HCT116 (cell line): ENCODE data around the gene RASGRF1. TPM values are rescaled to one million over a fixed set of nuclear protein-coding genes. Genes with fewer than 3 reads are reported as not detected.

Source experiments
- ATAC-seq: fragments of 200-7000 bp; cut with Tn5 transposase; 2 replicates; pipeline ENCODE4 v1.9.1; 2020; ENCODE audit warnings: mild to moderate bottlenecking, moderate library complexity
- BruUV-seq: library from RNA; stranded (reverse); fragments of 400-500 nt; replicated peaks from 2 replicates; lab custom pipeline; 2021; lab: Mats Ljungman, UMichigan
- CTCF ChIA-PET: fragments of 300-600 bp; sonication (Branson Sonifier 250); formaldehyde crosslinking; loops from one replicate; lab custom pipeline; 2021; ENCODE audit warnings: antibody characterized with exemption; lab: Charles Lee
- POLR2A ChIA-PET: fragments of 300-600, 350-600 bp; sonication (Branson Sonifier 250); formaldehyde crosslinking; loops from one replicate; lab custom pipeline; 2021; ENCODE audit warnings: antibody characterized with exemption; lab: Charles Lee
- RAD21 ChIA-PET, 2 experiments: fragments of 300-600 bp; sonication (Branson Sonifier 250); formaldehyde crosslinking; loops; one replicate each; lab custom pipeline; 2023; ENCODE audit warnings: low total read pairs in 2 of 2; ENCODE audit not compliant: uncharacterized antibody in 2 of 2, unreplicated experiment in 2 of 2, low non-redundant PET in 1 of 2; lab: Charles Lee
- DNase-seq: peaks from one replicate; pipeline ENCODE4 v3.0.0-alpha.2; 2010; ENCODE audit warnings: low read depth, low spot score
- H2AFZ ChIP-seq: fragments of 200-600 bp; shearing (Covaris generic), sonication (generic); 2 replicates; pipeline ENCODE4 v1.6.1; 2017; ENCODE audit warnings: low read depth, mixed run types, mixed read lengths, antibody characterized with exemption, low read length; ENCODE audit not compliant: poor library complexity, severe bottlenecking
- H3K27ac ChIP-seq: 2 replicates; pipeline ENCODE4 v1.5.1; 2012; ENCODE audit warnings: low read depth, low read length
- H3K27me3 ChIP-seq: fragments of 200-600 bp; sonication (generic); 2 replicates; pipeline ENCODE4 v1.6.1; 2016; ENCODE audit warnings: mixed run types, low read length, mixed read lengths; ENCODE audit not compliant: insufficient read depth
- H3K36me3 ChIP-seq, 2 experiments: fragments of 200-500 bp in 1 of 2; fragments of 200-600 bp in 1 of 2; sonication (Bioruptor generic) in 1 of 2; sonication (generic) in 1 of 2; 2 replicates each; pipeline versions ENCODE4 v1.5.1 to v1.6.1; 2014 to 2016; ENCODE audit warnings: low read length in 2 of 2, inconsistent platforms in 1 of 2, mixed read lengths in 1 of 2, mixed run types in 1 of 2; ENCODE audit not compliant: insufficient read depth in 2 of 2, control insufficient read depth in 1 of 2
- H3K4me1 ChIP-seq, 2 experiments: fragments of 200-600 bp in 1 of 2; sonication (generic) in 1 of 2; 2 replicates each; pipeline versions ENCODE4 v1.5.1 to v1.6.1; 2012 to 2017; ENCODE audit warnings: low read length in 2 of 2, inconsistent platforms in 1 of 2, mild to moderate bottlenecking in 1 of 2, mixed read lengths in 1 of 2, mixed run types in 1 of 2, moderate library complexity in 1 of 2; ENCODE audit not compliant: insufficient read depth in 2 of 2, control insufficient read depth in 1 of 2
- H3K4me2 ChIP-seq: fragments of 200-600 bp; sonication (generic); 2 replicates; pipeline ENCODE4 v1.6.1; 2017; ENCODE audit warnings: mixed run types, low read length, mixed read lengths
- H3K4me3 ChIP-seq, 2 experiments: fragments of 200-600 bp in 1 of 2; sonication (generic) in 1 of 2; replicated peaks in 1 of 2; 2 replicates each; pipeline ENCODE4 v1.5.1; 2011 to 2016; ENCODE audit warnings: low read length in 2 of 2, control low read depth in 1 of 2, low read depth in 1 of 2, mild to moderate bottlenecking in 1 of 2, mixed read lengths in 1 of 2, mixed run types in 1 of 2
- H3K79me2 ChIP-seq: fragments of 200-600 bp; sonication (generic); 2 replicates; pipeline ENCODE4 v1.6.1; 2017; ENCODE audit warnings: mild to moderate bottlenecking, mixed run types, low read length, moderate library complexity, mixed read lengths; ENCODE audit not compliant: insufficient read depth
- H3K9ac ChIP-seq: fragments of 200-600 bp; sonication (generic); 2 replicates; pipeline ENCODE4 v1.6.1; 2016; ENCODE audit warnings: low read length, mixed read lengths
- H3K9me2 ChIP-seq: fragments of 200-600 bp; sonication (generic), shearing (Covaris generic); 2 replicates; pipeline ENCODE4 v1.6.1; 2017; ENCODE audit warnings: mixed run types, mild to moderate bottlenecking, moderate library complexity; ENCODE audit not compliant: insufficient read depth
- H3K9me3 ChIP-seq, 2 experiments: fragments of 200-500 bp in 1 of 2; fragments of 200-600 bp in 1 of 2; sonication (Bioruptor generic) in 1 of 2; sonication (generic) in 1 of 2; 2 replicates each; pipeline ENCODE4 v1.6.1; 2014 to 2017; ENCODE audit warnings: low read length in 2 of 2, mixed read lengths in 2 of 2, inconsistent platforms in 1 of 2, low read depth in 1 of 2, mild to moderate bottlenecking in 1 of 2, mixed run types in 1 of 2, moderate library complexity in 1 of 2; ENCODE audit not compliant: control insufficient read depth in 1 of 2, insufficient read depth in 1 of 2
- H4K20me1 ChIP-seq: fragments of 200-600 bp; sonication (generic), shearing (Covaris generic); 2 replicates; pipeline ENCODE4 v1.6.1; 2017; ENCODE audit warnings: mixed run types, mild to moderate bottlenecking, moderate library complexity; ENCODE audit not compliant: insufficient read depth
- CBX3 ChIP-seq: IDR thresholded peaks from 2 replicates; pipeline ENCODE4 v1.6.1; 2012; ENCODE audit warnings: low read depth
- CEBPB ChIP-seq: IDR thresholded peaks from 2 replicates; pipeline ENCODE4 v1.6.1; 2012; ENCODE audit warnings: low read depth
- CTCF ChIP-seq, 3 experiments: fragments of 200-600 bp in 1 of 3; sonication (generic) in 1 of 3; IDR thresholded peaks in 2 of 3; conservative IDR thresholded peaks in 1 of 3; 2 replicates each; pipeline ENCODE4 v1.5.1; 2012 to 2017; ENCODE audit warnings: low read depth in 2 of 3, low read length in 2 of 3, antibody characterized with exemption in 1 of 3, borderline replicate concordance in 1 of 3, control low read depth in 1 of 3, mild to moderate bottlenecking in 1 of 3, mixed read lengths in 1 of 3, mixed run types in 1 of 3, moderate library complexity in 1 of 3; ENCODE audit not compliant: insufficient read depth in 1 of 3
- EGR1 ChIP-seq: IDR thresholded peaks from 2 replicates; pipeline ENCODE4 v1.6.1; 2012; ENCODE audit warnings: low read depth
- EZH2 ChIP-seq: fragments of 200-600 bp; sonication (generic); IDR thresholded peaks from 2 replicates; pipeline ENCODE4 v1.6.1; 2017; ENCODE audit warnings: antibody characterized with exemption, mixed run types
- FOSL1 ChIP-seq: IDR thresholded peaks from 2 replicates; pipeline ENCODE4 v1.6.1; 2012; ENCODE audit warnings: low read depth
- JUND ChIP-seq: IDR thresholded peaks from 2 replicates; pipeline ENCODE4 v1.6.1; 2012
- POLR2A ChIP-seq: IDR thresholded peaks from 2 replicates; pipeline ENCODE4 v1.7.0; 2011; ENCODE audit warnings: borderline replicate concordance; ENCODE audit not compliant: insufficient read depth, insufficient read length; ENCODE audit errors: extremely low read depth
- POLR2AphosphoS5 ChIP-seq: IDR thresholded peaks from 2 replicates; pipeline ENCODE4 v1.6.1; 2011; ENCODE audit warnings: mild to moderate bottlenecking, low read depth, low read length, moderate library complexity
- RAD21 ChIP-seq: IDR thresholded peaks from 2 replicates; pipeline ENCODE4 v1.6.1; 2012; ENCODE audit warnings: low read depth, mild to moderate bottlenecking
- SIN3A ChIP-seq: IDR thresholded peaks from 2 replicates; pipeline ENCODE4 v1.6.1; 2012; ENCODE audit warnings: low read depth
- SP1 ChIP-seq: IDR thresholded peaks from 2 replicates; pipeline ENCODE4 v1.6.1; 2012; ENCODE audit warnings: low read depth
- SRF ChIP-seq: IDR thresholded peaks from 2 replicates; pipeline ENCODE4 v1.6.1; 2012; ENCODE audit warnings: low read depth
- TCF7L2 ChIP-seq: IDR thresholded peaks from 2 replicates; pipeline ENCODE4 v1.7.0; 2011; ENCODE audit warnings: borderline replicate concordance, inconsistent platforms; ENCODE audit not compliant: insufficient read depth, insufficient read length; ENCODE audit errors: extremely low read depth
- YY1 ChIP-seq: IDR thresholded peaks from 2 replicates; pipeline ENCODE4 v1.6.1; 2011; ENCODE audit warnings: low read length, low read depth, moderate library complexity, mild to moderate bottlenecking; ENCODE audit not compliant: insufficient replicate concordance; ENCODE audit errors: extremely low read depth
- ZFX ChIP-seq: fragments of 450-650 bp; IDR thresholded peaks from 2 replicates; pipeline ENCODE4 v1.6.1; 2017
- ZNF274 ChIP-seq: fragments of 200-500 bp; sonication (Bioruptor generic); IDR thresholded peaks from 2 replicates; pipeline ENCODE4 v1.6.1; 2014; ENCODE audit warnings: mild to moderate bottlenecking, low read depth, low read length, inconsistent platforms
- intact Hi-C: fragments of 100-400 bp; cut with micrococcal nuclease; formaldehyde crosslinking; loops from 2 replicates; pipeline ENCODE4 v1.10.0; 2022
- total RNA-seq: library from RNA; stranded (reverse); gene quantifications from one replicate; pipeline ENCODE4 v1.2.1, GENCODE V29; 2021; ENCODE audit not compliant: unreplicated experiment
- TF ChIP-seq, protein P1 (sequence below): IDR thresholded peaks from 2 replicates; pipeline ENCODE4 v1.6.1; 2012
- TF ChIP-seq, protein P2 (sequence below): IDR thresholded peaks from 2 replicates; pipeline ENCODE4 v1.6.1; 2012

The RASGRF1 gene
- total RNA-seq, 1 experiment from 2014 or later: 2.4 TPM

GRCh38 chr15:79089890-79090486, 592 bp downstream of the RASGRF1 start:
- H3K9ac ChIP-seq: no peak overlapping the region
- no peak overlapping the region for H3K27ac ChIP-seq
- ATAC-seq (no peak), DNase-seq (no peak)
- peaks cover 27% of the 10 kb centered on the region for H3K27me3 ChIP-seq
- intact Hi-C loops: no loop called here
- POLR2A ChIA-PET: no interaction called here
- H3K9me3 ChIP-seq: no peaks in the 10 kb centered on the region
- RAD21 ChIA-PET: no interaction called here
- no peak overlapping the region for H3K4me3 ChIP-seq
- no peak overlapping the region for H3K4me2 ChIP-seq
- H4K20me1 ChIP-seq: no peaks in the 10 kb centered on the region
- no peaks in the 10 kb centered on the region for H3K9me2 ChIP-seq
- H2AFZ ChIP-seq: no peak overlapping the region
- H3K79me2 ChIP-seq: no peaks in the 10 kb centered on the region
- no peaks in the 10 kb centered on the region for H3K4me1 ChIP-seq
- TF ChIP-seq EGR1 (no peak), SIN3A (no peak), POLR2AphosphoS5 (no peak), TCF7L2 (no peak), YY1 (no peak), CBX3 (no peak), RAD21 (no peak), ZFX (no peak), EZH2 (no peak), JUND (no peak), SP1 (no peak), CEBPB (no peak), ZNF274 (no peak), CTCF (IDR thresholded peaks at IDR 0.05 in 2 of 3, conservative IDR thresholded peaks at IDR 0.05 in 1 of 3; ENCODE audit: borderline replicate concordance in 1 of 3, insufficient read depth in 1 of 3, low read depth in 2 of 3, low read length in 2 of 3) (no peak), POLR2A (no peak), FOSL1 (no peak), SRF (no peak)
- TF ChIP-seq, protein P1, sequence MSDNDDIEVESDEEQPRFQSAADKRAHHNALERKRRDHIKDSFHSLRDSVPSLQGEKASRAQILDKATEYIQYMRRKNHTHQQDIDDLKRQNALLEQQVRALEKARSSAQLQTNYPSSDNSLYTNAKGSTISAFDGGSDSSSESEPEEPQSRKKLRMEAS: no peak
- TF ChIP-seq, protein P2, sequence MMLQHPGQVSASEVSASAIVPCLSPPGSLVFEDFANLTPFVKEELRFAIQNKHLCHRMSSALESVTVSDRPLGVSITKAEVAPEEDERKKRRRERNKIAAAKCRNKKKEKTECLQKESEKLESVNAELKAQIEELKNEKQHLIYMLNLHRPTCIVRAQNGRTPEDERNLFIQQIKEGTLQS: no peak
- no peaks in the 10 kb centered on the region for H3K36me3 ChIP-seq
- CTCF ChIA-PET: no interaction called here
- no TSS peak for BruUV-seq
